Measurements from ENCODE around the gene MYO15A.

The MYO15A gene

GRCh38 chr17:18141210-18141803 lies 32.8 kb downstream of the MYO15A start:
- Histone ChIP-seq H3K27ac (ENCODE audit: low read depth, low read length) (no peak overlapping the region), H3K9ac (ENCODE audit: low read length) (no peak overlapping the region), H3K36me3 (ENCODE audit: control insufficient read depth, insufficient read depth, low read length) (no peaks in the 10 kb centered on the region), H3K4me1 (ENCODE audit: control insufficient read depth, insufficient read depth, low read length) (no peaks in the 10 kb centered on the region), H3K27me3 (ENCODE audit: control insufficient read depth, insufficient read depth, low read length) (peaks cover 6% of the 10 kb centered on the region), H3K4me3 (ENCODE audit: low read length) (no peak overlapping the region)

DNA sequence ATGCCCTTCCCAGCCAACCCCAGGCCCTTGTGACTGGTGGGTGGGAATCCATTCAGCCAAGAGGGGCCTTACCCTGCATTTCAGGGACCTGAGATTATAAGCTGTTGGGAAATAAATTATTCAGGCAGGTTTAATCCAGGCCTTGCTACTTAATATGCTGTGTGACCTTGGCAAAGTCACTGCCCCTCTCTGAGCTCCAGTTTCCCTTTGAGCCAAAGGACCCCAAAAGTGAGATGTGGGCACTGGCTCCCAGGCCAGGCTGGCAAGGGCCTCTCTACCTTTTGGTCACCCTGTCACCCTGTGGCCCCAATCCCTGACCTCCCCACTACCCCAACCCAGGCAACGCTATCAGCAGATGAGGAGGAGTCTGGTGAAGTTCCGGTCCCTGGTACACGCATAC lies 33.9 kb downstream of the MYO15A start:
- H3K27ac ChIP-seq (ENCODE audit: low read depth, low read length), result no peak overlapping the region

DNA sequence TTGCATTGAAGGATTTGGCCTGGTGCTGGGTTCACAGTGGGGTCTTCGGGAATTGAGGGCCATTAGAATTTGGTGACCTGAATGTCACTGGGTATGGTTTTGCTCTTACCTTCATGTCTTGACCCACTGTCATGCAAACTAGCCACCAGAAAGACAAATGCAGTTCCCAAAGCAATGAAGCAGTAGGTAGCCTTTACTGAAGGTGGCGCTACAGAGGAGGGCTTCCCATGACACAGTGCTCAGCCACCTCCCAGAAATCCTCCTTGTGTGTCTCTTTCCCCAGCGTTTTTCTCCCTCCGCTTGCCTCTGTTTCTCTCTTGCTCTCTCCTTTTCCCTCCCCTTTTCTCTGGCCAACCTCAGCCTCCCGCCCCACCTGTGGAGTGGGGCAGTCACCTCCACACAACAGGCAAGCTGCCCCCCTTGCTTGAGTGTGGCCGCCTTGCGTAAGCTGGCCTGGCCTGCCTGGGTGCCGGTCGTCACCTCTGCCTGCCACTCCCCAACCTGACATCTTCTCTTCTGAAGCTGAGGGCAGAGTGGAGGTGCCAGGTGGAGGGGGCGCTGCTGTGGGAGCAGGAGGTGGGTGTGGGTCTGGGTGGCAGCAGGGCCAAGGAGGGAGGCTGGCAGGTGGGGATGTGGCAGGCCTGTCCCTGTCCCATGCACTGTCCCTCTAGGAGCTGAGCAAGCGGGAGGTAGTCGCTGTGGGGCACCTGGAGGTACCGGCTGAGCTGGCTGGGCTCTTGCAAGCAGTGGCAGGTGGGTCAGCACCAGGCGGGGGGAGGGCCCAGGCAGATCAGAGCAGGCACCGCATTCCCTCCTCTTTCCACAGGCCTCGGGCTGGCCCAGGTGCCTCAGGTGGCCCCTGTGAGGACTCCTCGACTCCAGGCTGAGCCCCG lies 34.7 kb downstream of the MYO15A start:
- H3K9ac ChIP-seq (ENCODE audit: low read length), result no peak overlapping the region
- H3K4me1 ChIP-seq (ENCODE audit: control insufficient read depth, insufficient read depth, low read length), result no peaks in the 10 kb centered on the region
- no peak overlapping the region for H3K4me3 ChIP-seq (ENCODE audit: low read length)
- peaks cover 6% of the 10 kb centered on the region for H3K27me3 ChIP-seq (ENCODE audit: control insufficient read depth, insufficient read depth, low read length)
- H3K27ac ChIP-seq (ENCODE audit: low read depth, low read length), result no peak overlapping the region
- no peaks in the 10 kb centered on the region for H3K36me3 ChIP-seq (ENCODE audit: control insufficient read depth, insufficient read depth, low read length)

More for the DNA sequence above, 33.9 kb downstream of the MYO15A start:
- Histone ChIP-seq H3K27me3 (ENCODE audit: control insufficient read depth, insufficient read depth, low read length) (peaks cover 6% of the 10 kb centered on the region), H3K9ac (ENCODE audit: low read length) (no peak overlapping the region), H3K36me3 (ENCODE audit: control insufficient read depth, insufficient read depth, low read length) (no peaks in the 10 kb centered on the region), H3K4me3 (ENCODE audit: low read length) (no peak overlapping the region), H3K4me1 (ENCODE audit: control insufficient read depth, insufficient read depth, low read length) (no peaks in the 10 kb centered on the region)

DNA sequence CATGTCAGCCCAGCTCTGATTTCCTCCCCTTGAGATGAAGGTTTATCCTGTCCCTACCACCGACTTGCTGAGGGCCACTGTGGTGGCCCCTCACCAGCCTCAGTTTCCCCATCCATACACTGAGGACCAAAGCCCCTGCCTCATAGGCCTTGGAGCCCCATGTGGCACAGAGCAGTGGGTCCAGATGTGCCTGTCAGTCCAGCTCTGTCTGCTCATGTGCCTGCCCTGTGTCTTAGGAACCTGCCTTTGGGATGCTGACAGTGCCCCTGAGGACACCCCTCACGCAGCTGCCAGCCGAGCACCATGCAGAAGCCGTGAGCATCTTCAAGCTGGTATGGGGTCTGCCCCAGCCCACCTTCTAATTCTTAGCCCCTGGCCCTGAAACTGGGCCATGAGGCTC lies 35.7 kb downstream of the MYO15A start:
- no peak overlapping the region for H3K27ac ChIP-seq (ENCODE audit: low read depth, low read length)
- H3K36me3 ChIP-seq (ENCODE audit: control insufficient read depth, insufficient read depth, low read length), result no peaks in the 10 kb centered on the region
- H3K4me3 ChIP-seq (ENCODE audit: low read length), result no peak overlapping the region
- H3K9ac ChIP-seq (ENCODE audit: low read length), result no peak overlapping the region
- peaks cover 4% of the 10 kb centered on the region for H3K27me3 ChIP-seq (ENCODE audit: control insufficient read depth, insufficient read depth, low read length)
- H3K4me1 ChIP-seq (ENCODE audit: control insufficient read depth, insufficient read depth, low read length), result no peaks in the 10 kb centered on the region

DNA sequence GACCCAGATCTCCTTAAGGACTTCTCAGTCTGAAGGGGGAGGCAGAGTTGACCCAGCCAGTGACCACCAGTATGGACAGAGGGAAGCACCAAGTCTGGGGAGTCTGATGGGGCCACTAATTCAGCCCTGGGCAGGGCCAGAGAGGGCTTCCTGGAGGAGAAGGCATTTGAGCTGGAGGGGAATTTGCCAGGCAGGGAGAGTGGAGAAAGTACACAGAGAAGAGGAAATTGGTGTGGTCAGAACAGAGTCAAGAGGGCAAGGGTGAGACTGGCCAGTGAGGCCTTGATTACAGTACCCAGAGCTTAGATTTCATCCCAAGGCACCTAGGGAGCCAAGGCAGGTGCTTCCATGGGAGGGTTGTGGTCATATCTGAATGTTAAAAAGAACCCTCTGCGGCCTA lies 36.3 kb downstream of the MYO15A start:
- Histone ChIP-seq H3K36me3 (ENCODE audit: control insufficient read depth, insufficient read depth, low read length) (no peaks in the 10 kb centered on the region), H3K27ac (ENCODE audit: low read depth, low read length) (no peak overlapping the region), H3K27me3 (ENCODE audit: control insufficient read depth, insufficient read depth, low read length) (peaks cover 4% of the 10 kb centered on the region)

DNA sequence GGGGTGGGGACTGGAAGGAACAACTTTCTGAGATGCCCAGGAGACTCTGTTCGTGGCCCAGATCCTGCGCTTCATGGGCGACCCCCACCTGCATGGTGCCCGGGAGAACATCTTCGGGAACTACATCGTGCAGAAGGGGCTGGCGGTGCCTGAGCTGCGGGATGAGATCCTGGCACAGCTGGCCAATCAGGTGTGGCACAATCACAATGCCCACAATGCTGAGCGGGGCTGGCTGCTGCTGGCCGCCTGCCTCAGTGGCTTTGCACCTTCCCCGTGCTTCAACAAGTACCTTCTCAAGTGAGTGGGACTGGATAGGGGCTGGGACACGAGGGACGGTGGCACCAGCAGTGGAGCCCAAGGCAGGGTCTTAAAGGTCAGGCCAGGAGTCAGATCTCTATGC lies 37.3 kb downstream of the MYO15A start:
- H3K36me3 ChIP-seq (ENCODE audit: control insufficient read depth, insufficient read depth, low read length), result no peaks in the 10 kb centered on the region
- no peaks in the 10 kb centered on the region for H3K4me1 ChIP-seq (ENCODE audit: control insufficient read depth, insufficient read depth, low read length)
- H3K27ac ChIP-seq (ENCODE audit: low read depth, low read length), result no peak overlapping the region
- H3K4me3 ChIP-seq (ENCODE audit: low read length), result no peak overlapping the region
- H3K9ac ChIP-seq (ENCODE audit: low read length), result no peak overlapping the region
- H3K27me3 ChIP-seq (ENCODE audit: control insufficient read depth, insufficient read depth, low read length), result peaks cover 1% of the 10 kb centered on the region

More for the DNA sequence above, 36.3 kb downstream of the MYO15A start:
- H3K4me1 ChIP-seq (ENCODE audit: control insufficient read depth, insufficient read depth, low read length), result no peaks in the 10 kb centered on the region
- H3K9ac ChIP-seq (ENCODE audit: low read length), result no peak overlapping the region
- no peak overlapping the region for H3K4me3 ChIP-seq (ENCODE audit: low read length)

DNA sequence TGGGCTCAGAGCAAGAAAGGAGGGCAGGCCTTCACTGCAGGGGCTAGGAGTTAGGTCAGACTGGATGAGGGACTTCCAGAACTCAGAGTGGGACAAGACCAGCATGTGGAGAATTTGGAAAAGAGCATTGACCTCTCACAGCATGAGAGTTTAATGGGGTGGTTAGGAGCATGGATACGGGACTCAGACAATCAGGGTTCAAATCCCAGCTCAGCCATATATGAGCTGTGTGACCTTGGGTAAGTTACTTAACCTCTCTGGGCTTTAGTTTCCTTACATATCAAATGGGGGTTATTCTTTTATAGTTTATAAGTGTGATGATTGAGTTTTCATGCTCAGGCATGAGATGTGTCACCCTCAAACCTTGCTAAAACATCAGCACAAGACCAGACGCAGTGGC lies 37.7 kb downstream of the MYO15A start:
- no peaks in the 10 kb centered on the region for H3K27me3 ChIP-seq (ENCODE audit: control insufficient read depth, insufficient read depth, low read length)
- H3K4me3 ChIP-seq (ENCODE audit: low read length), result no peak overlapping the region
- H3K36me3 ChIP-seq (ENCODE audit: control insufficient read depth, insufficient read depth, low read length), result no peaks in the 10 kb centered on the region
- H3K9ac ChIP-seq (ENCODE audit: low read length), result no peak overlapping the region
- no peak overlapping the region for H3K27ac ChIP-seq (ENCODE audit: low read depth, low read length)
- no peaks in the 10 kb centered on the region for H3K4me1 ChIP-seq (ENCODE audit: control insufficient read depth, insufficient read depth, low read length)

DNA sequence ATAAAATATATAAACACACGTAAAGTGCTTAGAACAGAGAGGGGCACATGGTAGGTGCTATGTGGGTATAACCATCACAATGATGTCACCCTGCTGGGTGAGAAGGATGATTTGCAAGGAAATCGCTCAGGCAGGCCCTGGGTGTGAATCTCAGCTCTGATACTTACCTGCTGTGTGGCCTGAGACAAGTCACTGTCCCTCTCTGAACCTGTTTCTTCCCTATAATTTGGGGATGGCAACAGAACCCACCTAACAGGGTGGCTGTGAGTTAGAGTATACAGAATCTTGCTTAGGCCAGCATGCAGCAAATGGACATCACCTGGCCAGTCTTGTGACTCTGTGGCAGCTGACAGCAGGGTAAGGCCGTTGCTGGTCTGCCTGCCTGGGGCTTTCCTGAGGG lies 38.4 kb downstream of the MYO15A start:
- no peak overlapping the region for H3K4me3 ChIP-seq (ENCODE audit: low read length)

GRCh38 chr17:18148586-18148985 lies 40.0 kb downstream of the MYO15A start:
- Histone ChIP-seq H3K9ac (ENCODE audit: low read length) (no peak overlapping the region), H3K36me3 (ENCODE audit: control insufficient read depth, insufficient read depth, low read length) (no peaks in the 10 kb centered on the region)

More for the DNA sequence above, 38.4 kb downstream of the MYO15A start:
- Histone ChIP-seq H3K27me3 (ENCODE audit: control insufficient read depth, insufficient read depth, low read length) (no peaks in the 10 kb centered on the region), H3K27ac (ENCODE audit: low read depth, low read length) (no peak overlapping the region), H3K4me1 (ENCODE audit: control insufficient read depth, insufficient read depth, low read length) (no peaks in the 10 kb centered on the region), H3K9ac (ENCODE audit: low read length) (no peak overlapping the region), H3K36me3 (ENCODE audit: control insufficient read depth, insufficient read depth, low read length) (no peaks in the 10 kb centered on the region)

DNA sequence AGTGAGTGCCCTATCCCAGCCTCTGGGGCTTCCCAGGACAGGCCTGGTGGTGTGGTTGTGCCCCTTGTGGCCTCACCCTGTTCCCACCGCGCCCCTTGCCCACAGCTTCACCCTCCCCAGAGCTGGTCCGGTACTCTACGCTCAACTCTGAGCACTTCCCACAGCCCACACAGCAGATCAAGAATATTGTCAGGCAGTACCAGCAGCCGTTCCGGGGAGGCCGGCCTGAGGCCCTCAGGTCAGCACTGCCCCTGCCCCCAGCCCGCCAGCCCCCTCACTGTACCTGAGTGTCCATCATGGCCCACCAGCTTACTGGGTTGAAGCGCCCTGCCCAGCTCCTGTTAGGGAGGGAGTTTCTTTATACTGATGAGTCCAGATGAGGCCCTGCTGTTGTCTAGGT lies 42.7 kb downstream of the MYO15A start:
- Histone ChIP-seq H3K36me3 (ENCODE audit: control insufficient read depth, insufficient read depth, low read length) (no peaks in the 10 kb centered on the region), H3K4me1 (ENCODE audit: control insufficient read depth, insufficient read depth, low read length) (peaks cover 3% of the 10 kb centered on the region), H3K27ac (ENCODE audit: low read depth, low read length) (no peak overlapping the region), H3K4me3 (ENCODE audit: low read length) (no peak overlapping the region), H3K9ac (ENCODE audit: low read length) (no peak overlapping the region), H3K27me3 (ENCODE audit: control insufficient read depth, insufficient read depth, low read length) (no peaks in the 10 kb centered on the region)

More at GRCh38 chr17:18148586-18148985, 40.0 kb downstream of the MYO15A start:
- Histone ChIP-seq H3K27ac (ENCODE audit: low read depth, low read length) (no peak overlapping the region), H3K4me1 (ENCODE audit: control insufficient read depth, insufficient read depth, low read length) (peaks cover 3% of the 10 kb centered on the region), H3K27me3 (ENCODE audit: control insufficient read depth, insufficient read depth, low read length) (no peaks in the 10 kb centered on the region), H3K4me3 (ENCODE audit: low read length) (no peak overlapping the region)

- Histone ChIP-seq H3K36me3 (ENCODE audit: control insufficient read depth, insufficient read depth, low read length) (no peaks in the 10 kb centered on the region), H3K4me3 (ENCODE audit: low read length) (no peak overlapping the region), H3K4me1 (ENCODE audit: control insufficient read depth, insufficient read depth, low read length) (peaks cover 4% of the 10 kb centered on the region), H3K27ac (ENCODE audit: low read depth, low read length) (no peak overlapping the region), H3K9ac (ENCODE audit: low read length) (no peak overlapping the region), H3K27me3 (ENCODE audit: control insufficient read depth, insufficient read depth, low read length) (no peaks in the 10 kb centered on the region)
These were observed 46.6 kb downstream of the MYO15A start for GRCh38 chr17:18155179-18155578.

DNA sequence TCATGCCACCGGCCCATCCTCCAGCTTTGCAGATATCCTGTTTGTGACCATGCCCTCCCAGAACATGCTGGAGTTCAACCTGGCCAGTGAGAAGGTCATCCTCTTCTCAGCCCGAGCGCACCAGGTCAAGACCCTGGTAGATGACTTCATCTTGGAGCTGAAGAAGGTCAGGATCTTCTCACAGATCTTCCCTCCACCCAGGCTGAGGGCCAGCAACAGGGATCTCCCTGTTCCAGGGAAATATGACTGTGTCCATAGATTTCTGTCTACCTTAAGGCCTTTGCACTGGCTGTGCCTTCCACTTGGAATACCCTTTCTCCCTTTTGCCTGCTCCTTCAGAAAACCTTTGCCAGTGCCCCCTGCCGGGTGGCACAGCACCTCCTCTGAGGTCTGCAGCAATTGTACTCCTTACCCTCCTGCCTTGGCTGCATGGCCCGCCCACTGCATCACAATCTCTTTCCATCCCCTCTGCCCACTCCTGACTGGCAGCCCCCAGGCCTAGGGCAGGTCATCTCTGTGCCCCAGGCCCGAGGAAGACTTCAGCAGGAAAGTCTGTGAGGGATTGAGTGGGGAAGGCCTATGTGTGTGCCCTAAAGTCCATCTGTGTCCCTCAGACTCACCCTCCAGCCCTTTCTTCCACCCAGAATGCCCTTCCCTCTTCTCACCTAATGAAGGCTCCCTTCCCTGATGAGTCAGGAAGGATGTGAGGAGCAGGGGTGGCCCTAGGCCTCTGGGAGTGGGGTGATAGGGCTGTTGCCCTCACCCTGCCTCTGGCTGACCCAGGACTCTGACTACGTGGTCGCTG lies 47.8 kb downstream of the MYO15A start:
- H3K4me3 ChIP-seq (ENCODE audit: low read length), result no peak overlapping the region
- H3K4me1 ChIP-seq (ENCODE audit: control insufficient read depth, insufficient read depth, low read length), result peaks cover 4% of the 10 kb centered on the region
- no peak overlapping the region for H3K9ac ChIP-seq (ENCODE audit: low read length)
- H3K27me3 ChIP-seq (ENCODE audit: control insufficient read depth, insufficient read depth, low read length), result no peaks in the 10 kb centered on the region
- no peak overlapping the region for H3K27ac ChIP-seq (ENCODE audit: low read depth, low read length)
- no peaks in the 10 kb centered on the region for H3K36me3 ChIP-seq (ENCODE audit: control insufficient read depth, insufficient read depth, low read length)

Data from rectal smooth muscle tissue (tissue), 1 donor.